T-helper 2 cell treated with Interferon-gamma antibody and Interleukin-4, amounts not matched to agents 100 ng/mL and 5 ng/mL, for 36 hours (primary cell): Measurements from ENCODE around the gene ACOT12. TPM values are rescaled to one million over a fixed set of nuclear protein-coding genes. Genes with fewer than 3 reads are reported as not detected.
"Not testable (repeated sequence)": the region's sequence is repeated elsewhere in the genome, so short reads cannot be mapped to it uniquely, and the experiment has no call there.

ENCODE experiments used
- intact Hi-C: fragments of 100-400 bp; cut with micrococcal nuclease; formaldehyde crosslinking; loops from one replicate; pipeline ENCODE4 v1.15.1; 2023
- total RNA-seq: library from RNA; stranded (reverse); gene quantifications from 2 replicates; pipeline ENCODE4 v1.2.3, GENCODE V29; 2022

ACOT12 gene
- not detected in 2 replicates for total RNA-seq

- intact Hi-C loops = no loop called here
Measured at GRCh38 chr5:81393783-81394718, at the start of gene ACOT12. Gene ACOT12, minus strand, starts transcription at chr5:81394134. Its CDS starts 20 bp downstream, at chr5:81394114.

- intact Hi-C loops = no loop called here
Measured at GRCh38 chr5:81435023-81435422, 41.1 kb upstream of the ACOT12 start.

GRCh38 chr5:81429985-81430384 is 36.1 kb upstream of the ACOT12 start:
- intact Hi-C loops = loop anchor here (5.0 kb wide), 1 partner anchor 407 kb away; no protein-coding TSS in a partner anchor

GRCh38 chr5:81429363-81429762 is 35.4 kb upstream of the ACOT12 start:
- intact Hi-C loops = loop anchor here (5.0 kb wide), 1 partner anchor 408 kb away; no protein-coding TSS in a partner anchor

GRCh38 chr5:81428861-81429260 is 34.9 kb upstream of the ACOT12 start:
- intact Hi-C loops = loop anchor here (5.0 kb wide), 1 partner anchor 408 kb away; no protein-coding TSS in a partner anchor

GRCh38 chr5:81428446-81428845 is 34.5 kb upstream of the ACOT12 start:
- intact Hi-C loops = loop anchor here (5.0 kb wide), 1 partner anchor 409 kb away; no protein-coding TSS in a partner anchor

GRCh38 chr5:81427566-81427965 is 33.6 kb upstream of the ACOT12 start:
- intact Hi-C loops = loop anchor here (5.0 kb wide), 1 partner anchor 410 kb away; no protein-coding TSS in a partner anchor

GRCh38 chr5:81426359-81427030 is 32.6 kb upstream of the ACOT12 start:
- intact Hi-C loops = loop anchor here (5.0 kb wide), 1 partner anchor 411 kb away; no protein-coding TSS in a partner anchor

GRCh38 chr5:81425569-81425968 is 31.6 kb upstream of the ACOT12 start:
- intact Hi-C loops = loop anchor here (1.0 to 5.0 kb wide), 4 partner anchors 412 to 800 kb away; no protein-coding TSS in a partner anchor

- intact Hi-C loops = loop anchor here (1.0 to 5.0 kb wide), 4 partner anchors 413 to 801 kb away; no protein-coding TSS in a partner anchor
Measured at GRCh38 chr5:81424728-81425127, 30.8 kb upstream of the ACOT12 start.

GRCh38 chr5:81422671-81423070 is 28.7 kb upstream of the ACOT12 start:
- intact Hi-C loops = no loop called here

- intact Hi-C loops = loop anchor here (2.0 kb wide), 1 partner anchor 329 kb away; no protein-coding TSS in a partner anchor
Measured at GRCh38 chr5:81420039-81420667, 26.2 kb upstream of the ACOT12 start.

- intact Hi-C loops = no loop called here
Measured at GRCh38 chr5:81418606-81419005, 24.7 kb upstream of the ACOT12 start.

- intact Hi-C loops = no loop called here
Measured at GRCh38 chr5:81417052-81417451, 23.1 kb upstream of the ACOT12 start.

GRCh38 chr5:81409896-81410295 is 16.0 kb upstream of the ACOT12 start:
- intact Hi-C loops = no loop called here

- intact Hi-C loops = no loop called here
Measured at GRCh38 chr5:81409361-81409760, 15.4 kb upstream of the ACOT12 start.

GRCh38 chr5:81408496-81408895 is 14.6 kb upstream of the ACOT12 start:
- intact Hi-C loops = no loop called here

GRCh38 chr5:81407811-81408210 is 13.9 kb upstream of the ACOT12 start:
- intact Hi-C loops = not testable (repeated sequence)

- intact Hi-C loops = no loop called here
Measured at GRCh38 chr5:81405126-81405891, 11.4 kb upstream of the ACOT12 start.

GRCh38 chr5:81402192-81402930 is 8.4 kb upstream of the ACOT12 start:
- intact Hi-C loops = no loop called here
